H1 (cell line): ENCODE measurements around the gene ZFAND3. TPM values are rescaled to one million over a fixed set of nuclear protein-coding genes. Genes with fewer than 3 reads are reported as not detected.

Source experiments
- CTCF ChIA-PET: fragments of 300-600 bp; sonication (Branson Sonifier 250); formaldehyde crosslinking; loops from one replicate; lab custom pipeline; 2021; ENCODE audit not compliant: partially characterized antibody; lab: Charles Lee
- POLR2A ChIA-PET: fragments of 300-600 bp; sonication (Branson Sonifier 250); formaldehyde crosslinking; loops from one replicate; lab custom pipeline; 2021; ENCODE audit warnings: inconsistent platforms; ENCODE audit not compliant: partially characterized antibody; lab: Charles Lee
- DNase-seq, 2 experiments: peaks; one replicate each; pipeline versions ENCODE4 v3.0.0 to v3.0.0-alpha.2; 2010 to 2022; ENCODE audit warnings: low spot score in 2 of 2, low read depth in 1 of 2, mixed read lengths in 1 of 2
- FAIRE-seq: peaks from 2 replicates; lab custom pipeline; 2011; peaks lifted over from hg19 to GRCh38; lab: Jason Lieb, UNC
- H2AFZ ChIP-seq: 2 replicates; pipeline ENCODE4 v1.8.1; 2012; ENCODE audit warnings: low read length, inconsistent platforms
- H2AK5ac ChIP-seq: 2 replicates; pipeline ENCODE4 v1.6.1; 2013; ENCODE audit warnings: low read depth, low read length
- H2BK120ac ChIP-seq: replicated peaks from 2 replicates; pipeline ENCODE3; 2013; ENCODE audit warnings: low read depth, low read length, inconsistent platforms
- H2BK12ac ChIP-seq: 2 replicates; pipeline ENCODE4 v1.6.1; 2013; ENCODE audit warnings: low read depth, low read length
- H2BK15ac ChIP-seq: 2 replicates; pipeline ENCODE4 v1.6.1; 2013; ENCODE audit warnings: low read length
- H2BK20ac ChIP-seq: 2 replicates; pipeline ENCODE4 v1.6.1; 2013; ENCODE audit warnings: low read length
- H2BK5ac ChIP-seq: 2 replicates; pipeline ENCODE4 v1.6.1; 2013; ENCODE audit warnings: low read depth, low read length
- H3K14ac ChIP-seq: 2 replicates; pipeline ENCODE4 v1.6.1; 2013; ENCODE audit warnings: inconsistent platforms; ENCODE audit not compliant: insufficient read length
- H3K18ac ChIP-seq: 2 replicates; pipeline ENCODE4 v1.6.1; 2013; ENCODE audit warnings: low read length; ENCODE audit errors: extremely low read depth
- H3K23ac ChIP-seq: 2 replicates; pipeline ENCODE4 v1.6.1; 2013; ENCODE audit warnings: inconsistent platforms; ENCODE audit not compliant: insufficient read length
- H3K23me2 ChIP-seq: 2 replicates; pipeline ENCODE4 v1.6.1; 2013; ENCODE audit warnings: low read depth, low read length
- H3K27ac ChIP-seq: 2 replicates; pipeline ENCODE4 v1.6.1; 2011; ENCODE audit warnings: low read depth, low read length, inconsistent platforms
- H3K27me3 ChIP-seq, 4 experiments: replicated peaks in 1 of 4; 1 replicate in 1 of 4; 2 replicates in 3 of 4; pipeline versions ENCODE4 v1.6.1 to v1.8.1; 2011 to 2013; ENCODE audit warnings: low read length in 3 of 4, mild to moderate bottlenecking in 3 of 4, inconsistent platforms in 2 of 4, mixed read lengths in 2 of 4, moderate library complexity in 1 of 4; ENCODE audit not compliant: control insufficient read depth in 3 of 4, insufficient read depth in 3 of 4; ENCODE audit errors: extremely low read depth in 1 of 4
- H3K36me3 ChIP-seq, 4 experiments: 2 replicates each; pipeline versions ENCODE4 v1.6.1 to v1.8.1; 2011 to 2013; ENCODE audit warnings: mild to moderate bottlenecking in 4 of 4, low read length in 3 of 4, moderate library complexity in 2 of 4, control low read depth in 1 of 4, inconsistent platforms in 1 of 4; ENCODE audit not compliant: insufficient read depth in 4 of 4, control insufficient read depth in 2 of 4
- H3K4ac ChIP-seq: replicated peaks from 2 replicates; pipeline ENCODE3; 2013; ENCODE audit warnings: low read length, low read depth, mixed read lengths, inconsistent platforms; ENCODE audit not compliant: insufficient read length
- H3K4me1 ChIP-seq, 4 experiments: replicated peaks in 1 of 4; 1 replicate in 1 of 4; 2 replicates in 3 of 4; pipeline versions ENCODE4 v1.6.1 to v1.8.1; 2011 to 2013; ENCODE audit warnings: low read length in 3 of 4, inconsistent platforms in 2 of 4, mixed read lengths in 1 of 4; ENCODE audit not compliant: insufficient read depth in 4 of 4, control insufficient read depth in 3 of 4
- H3K4me2 ChIP-seq, 2 experiments: 2 replicates each; pipeline versions ENCODE4 v1.6.1 to v1.8.1; 2011 to 2013; ENCODE audit warnings: low read depth in 2 of 2, low read length in 2 of 2, control low read depth in 1 of 2, inconsistent platforms in 1 of 2, mild to moderate bottlenecking in 1 of 2; ENCODE audit not compliant: insufficient read depth in 1 of 2
- H3K4me3 ChIP-seq, 4 experiments: fragments of 200-600, 300-600 bp in 1 of 4; sonication (generic), shearing (Covaris generic), sonication (Bioruptor Twin) in 1 of 4; 2 replicates each; pipeline versions ENCODE4 v1.5.1 to v1.8.1; 2011 to 2016; ENCODE audit warnings: low read length in 4 of 4, low read depth in 3 of 4, control low read depth in 2 of 4, inconsistent platforms in 2 of 4, mild to moderate bottlenecking in 2 of 4, mixed read lengths in 1 of 4, moderate library complexity in 1 of 4; ENCODE audit not compliant: insufficient read depth in 2 of 4; ENCODE audit errors: extremely low read depth in 1 of 4
- H3K56ac ChIP-seq: replicated peaks from 2 replicates; pipeline ENCODE3; 2013; ENCODE audit warnings: low read depth, mild to moderate bottlenecking, mixed read lengths, low read length, inconsistent platforms; ENCODE audit not compliant: insufficient read length
- H3K79me1 ChIP-seq: 2 replicates; pipeline ENCODE4 v1.6.1; 2013; ENCODE audit warnings: low read depth, low read length, control low read depth
- H3K79me2 ChIP-seq, 2 experiments: 2 replicates each; pipeline versions ENCODE4 v1.6.1 to v1.8.1; 2012 to 2013; ENCODE audit warnings: low read length in 2 of 2, mild to moderate bottlenecking in 2 of 2, inconsistent platforms in 1 of 2; ENCODE audit not compliant: insufficient read depth in 2 of 2, control insufficient read depth in 1 of 2
- H3K9ac ChIP-seq, 4 experiments: replicated peaks in 1 of 4; 1 replicate in 1 of 4; 2 replicates in 3 of 4; pipeline versions ENCODE4 v1.6.1 to v1.8.1; 2011 to 2013; ENCODE audit warnings: low read depth in 3 of 4, low read length in 3 of 4, control low read depth in 2 of 4, mild to moderate bottlenecking in 2 of 4, moderate library complexity in 2 of 4, inconsistent platforms in 1 of 4; ENCODE audit errors: extremely low read depth in 1 of 4
- H3K9me3 ChIP-seq, 2 experiments: 2 replicates each; pipeline versions ENCODE4 v1.6.1 to v1.8.1; 2012 to 2013; ENCODE audit warnings: mild to moderate bottlenecking in 2 of 2, moderate library complexity in 2 of 2, control low read depth in 1 of 2, inconsistent platforms in 1 of 2, low read depth in 1 of 2, low read length in 1 of 2, mixed read lengths in 1 of 2; ENCODE audit not compliant: insufficient read depth in 2 of 2
- H4K20me1 ChIP-seq, 2 experiments: replicated peaks in 1 of 2; 2 replicates each; pipeline versions ENCODE3 to v1.8.1; 2011 to 2013; ENCODE audit warnings: inconsistent platforms in 2 of 2, low read length in 2 of 2, mild to moderate bottlenecking in 1 of 2; ENCODE audit not compliant: insufficient read depth in 2 of 2, control insufficient read depth in 1 of 2
- H4K5ac ChIP-seq: 2 replicates; pipeline ENCODE4 v1.6.1; 2013; ENCODE audit warnings: low read length, low read depth, mixed read lengths, inconsistent platforms; ENCODE audit not compliant: insufficient read length
- H4K8ac ChIP-seq: 2 replicates; pipeline ENCODE4 v1.8.0; 2013; ENCODE audit warnings: mild to moderate bottlenecking, moderate library complexity, low read length, inconsistent platforms; ENCODE audit not compliant: insufficient read depth; ENCODE audit errors: extremely low read depth
- H4K91ac ChIP-seq: replicated peaks from 2 replicates; pipeline ENCODE3; 2013; ENCODE audit warnings: low read length, mixed read lengths, inconsistent platforms; ENCODE audit not compliant: insufficient read length
- CREB1 ChIP-seq: IDR thresholded peaks from 2 replicates; pipeline ENCODE4 v1.6.1; 2012; ENCODE audit warnings: inconsistent platforms
- NRF1 ChIP-seq: IDR thresholded peaks from 2 replicates; pipeline ENCODE4 v1.6.1; 2011; ENCODE audit warnings: mild to moderate bottlenecking, low read depth, low read length, improper control_type of control experiment
- SIX5 ChIP-seq: IDR thresholded peaks from 2 replicates; pipeline ENCODE4 v1.6.1; 2011; ENCODE audit warnings: mild to moderate bottlenecking, low read depth, low read length
- SRF ChIP-seq: IDR thresholded peaks from 2 replicates; pipeline ENCODE4 v1.6.1; 2011; ENCODE audit warnings: mild to moderate bottlenecking, low read depth, low read length, moderate library complexity
- WGBS, 2 experiments: shearing (Covaris generic) in 1 of 2; methylation state at CpG; one replicate each; pipeline versions ENCODE4 v1.1.6 to v1.1.7; 2013 to 2015; ENCODE audit warnings: low lambda C conversion rate in 2 of 2, mixed read lengths in 2 of 2, inconsistent platforms in 1 of 2, low coverage in 1 of 2, missing lambda C conversion rate in 1 of 2; ENCODE audit not compliant: insufficient replicate concordance in 2 of 2, insufficient coverage in 1 of 2, insufficient read length in 1 of 2; ENCODE audit errors: extremely low coverage in 1 of 2, missing lambda C conversion rate in 1 of 2; 5-methylcytosine and 5-hydroxymethylcytosine counted together
- polyA plus RNA-seq, 7 experiments: library from polyadenylated mRNA; depleted of rRNA in 3 of 7; stranded (reverse) in 5 of 7; unstranded in 2 of 7; fragments of >200 nt in 5 of 7; fragments of 200-250 nt in 2 of 7; gene quantifications; 1 replicate in 5 of 7; 2 replicates in 1 of 7; 4 replicates in 1 of 7; pipeline versions ENCODE4 v1.2.1 to v1.2.3, GENCODE V29; 2011 to 2013; ENCODE audit warnings: missing spikeins in 2 of 7, mixed read lengths in 2 of 7
- total RNA-seq: library from RNA; stranded (reverse); fragmentation: NEBNext Ultra II Directional; extraction: Animal tissue kit (Norgen Biotek cat#: 25700); gene quantifications from 2 replicates; pipeline ENCODE4 v1.2.1, GENCODE V29; 2021

The ZFAND3 gene
- total and polyA plus RNA-seq, 2 of the 8 experiments (the other 6 are each of a cell fraction or from before 2014, with no cell fraction given): 13.0 to 51.3 TPM

DNA sequence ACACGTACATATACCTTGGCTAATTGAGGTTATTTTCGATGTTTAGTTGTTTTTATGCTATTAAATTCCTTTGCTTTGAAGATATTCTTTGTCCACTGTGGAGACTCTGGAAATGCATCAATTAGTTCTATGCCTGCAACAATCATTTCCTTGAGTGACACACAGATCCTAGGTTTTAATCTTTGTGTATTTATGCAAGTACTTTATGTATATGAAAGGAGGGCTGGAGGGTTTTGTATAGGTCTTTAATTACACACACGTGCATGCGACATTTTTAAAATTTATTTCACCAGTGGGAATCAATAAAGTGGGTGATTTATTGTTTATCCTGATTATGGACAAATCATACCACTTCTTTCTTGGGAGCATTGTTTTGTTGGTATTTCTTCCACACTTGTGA, 57.3 kb downstream of the ZFAND3 start:
- H2BK15ac ChIP-seq: no peak overlapping the region
- H3K27me3 ChIP-seq: no peaks in the 10 kb centered on the region
- H3K23me2 ChIP-seq: no peaks in the 10 kb centered on the region; the same call in 1 of the 2 replicates
- no peak overlapping the region for H4K5ac ChIP-seq
- no peak overlapping the region for H3K27ac ChIP-seq
- no peaks in the 10 kb centered on the region for H3K36me3 ChIP-seq
- H3K79me2 ChIP-seq: peaks cover 0 to 76% of the 10 kb centered on the region in 2 experiments; a peak in 3 of 4 replicates
- no peak overlapping the region for H3K4me2 ChIP-seq
- H3K23ac ChIP-seq: no peak overlapping the region
- no peak overlapping the region for H3K56ac ChIP-seq
- H3K18ac ChIP-seq: no peak overlapping the region
- no peak for TF ChIP-seq NRF1
- TF ChIP-seq CREB1: no peak
- TF ChIP-seq SIX5: no peak
- TF ChIP-seq SRF: no peak
- TF ChIP-seq, all 59 proteins: peak for 0
- H3K79me1 ChIP-seq: peaks cover 6% of the 10 kb centered on the region; the same call in 1 of the 2 replicates
- ChIA-PET CTCF (interaction anchor here (0.6 to 1.4 kb wide), 2 partner anchors 54 to 56 kb away, joined by 3 read pairs; no protein-coding TSS in a partner anchor), POLR2A (no interaction called here)
- H4K91ac ChIP-seq: no peak overlapping the region
- H2BK5ac ChIP-seq: no peak overlapping the region
- no peak overlapping the region for H2BK12ac ChIP-seq
- H4K20me1 ChIP-seq: peaks cover 3 to 12% of the 10 kb centered on the region in 2 experiments
- no peak overlapping the region for H3K4ac ChIP-seq
- H4K8ac ChIP-seq: no peak overlapping the region
- H2BK120ac ChIP-seq: no peak overlapping the region
- DNase-seq: no peak
- no peak overlapping the region for H2AFZ ChIP-seq
- H3K9ac ChIP-seq: no peak overlapping the region
- peaks cover 0 to 4% (median 0%) of the 10 kb centered on the region in 4 experiments; a peak in 1 of 7 replicates for H3K4me1 ChIP-seq
- 78% methylated on average over 4 of the region's 4 CpGs; no CpG with 5 or more reads in 1 of the 2 experiments for WGBS, 2 experiments
- H3K4me3 ChIP-seq: no peak overlapping the region
- no peak for FAIRE-seq
- no peak overlapping the region for H2BK20ac ChIP-seq
- no peaks in the 10 kb centered on the region for H3K9me3 ChIP-seq
- H3K14ac ChIP-seq: no peak overlapping the region
- no peak overlapping the region for H2AK5ac ChIP-seq
